Measurements from ENCODE around the gene TSPAN5. TPM values are rescaled to one million over a fixed set of nuclear protein-coding genes. Genes with fewer than 3 reads are reported as not detected.

The TSPAN5 gene
- total RNA-seq, 2 experiments from 2014 or later: 1.8 to 2.8 TPM

DNA sequence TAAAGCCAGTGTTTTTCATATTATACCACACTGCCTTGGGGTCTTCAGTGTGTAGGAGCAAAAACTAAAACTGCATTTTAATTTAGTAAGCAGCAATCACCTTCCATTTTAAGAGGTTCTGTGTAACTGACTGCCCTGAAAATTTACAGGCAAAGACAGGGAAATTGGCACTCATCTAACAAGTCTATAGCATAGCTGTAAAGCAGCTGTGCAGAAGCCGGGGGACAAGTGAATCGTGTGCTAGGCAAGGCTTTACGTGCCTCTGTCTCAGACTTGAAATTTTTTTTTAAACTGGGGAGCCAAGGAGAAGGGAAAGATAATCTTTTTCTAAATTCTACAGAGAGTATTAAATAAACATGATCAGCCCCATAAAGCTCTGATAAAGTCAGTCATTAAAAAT lies 39.7 kb downstream of the TSPAN5 start:
- TF ChIP-seq, protein P1, sequence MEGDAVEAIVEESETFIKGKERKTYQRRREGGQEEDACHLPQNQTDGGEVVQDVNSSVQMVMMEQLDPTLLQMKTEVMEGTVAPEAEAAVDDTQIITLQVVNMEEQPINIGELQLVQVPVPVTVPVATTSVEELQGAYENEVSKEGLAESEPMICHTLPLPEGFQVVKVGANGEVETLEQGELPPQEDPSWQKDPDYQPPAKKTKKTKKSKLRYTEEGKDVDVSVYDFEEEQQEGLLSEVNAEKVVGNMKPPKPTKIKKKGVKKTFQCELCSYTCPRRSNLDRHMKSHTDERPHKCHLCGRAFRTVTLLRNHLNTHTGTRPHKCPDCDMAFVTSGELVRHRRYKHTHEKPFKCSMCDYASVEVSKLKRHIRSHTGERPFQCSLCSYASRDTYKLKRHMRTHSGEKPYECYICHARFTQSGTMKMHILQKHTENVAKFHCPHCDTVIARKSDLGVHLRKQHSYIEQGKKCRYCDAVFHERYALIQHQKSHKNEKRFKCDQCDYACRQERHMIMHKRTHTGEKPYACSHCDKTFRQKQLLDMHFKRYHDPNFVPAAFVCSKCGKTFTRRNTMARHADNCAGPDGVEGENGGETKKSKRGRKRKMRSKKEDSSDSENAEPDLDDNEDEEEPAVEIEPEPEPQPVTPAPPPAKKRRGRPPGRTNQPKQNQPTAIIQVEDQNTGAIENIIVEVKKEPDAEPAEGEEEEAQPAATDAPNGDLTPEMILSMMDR (IDR thresholded peaks at IDR 0.05): no peak
- Mint-ChIP-seq H3K9me3 (no peaks in the 10 kb centered on the region), H3K27me3 (no peaks in the 10 kb centered on the region), H3K36me3 (ENCODE audit: low read depth) (no peaks in the 10 kb centered on the region), H3K27ac (no peak overlapping the region), H3K4me3 (no peak overlapping the region), H3K4me1 (ENCODE audit: low read depth) (peaks cover 36% of the 10 kb centered on the region)
- CTCF ChIA-PET: no interaction called here
- no peaks in the 10 kb centered on the region for H3K9me3 ChIP-seq (ENCODE audit: control insufficient read depth in 1 of 2, insufficient read depth in 1 of 2, low read length in 2 of 2)
- DNase-seq (no peak), ATAC-seq (ENCODE audit: poor library complexity) (no peak)
- intact Hi-C loops (cut with DNase I, micrococcal nuclease): no loop called here
- POLR2A ChIA-PET: no interaction called here
- no peak overlapping the region for H3K27ac ChIP-seq (ENCODE audit: low read depth in 1 of 2, low read length in 2 of 2)
- no peaks in the 10 kb centered on the region for H3K4me1 ChIP-seq (ENCODE audit: insufficient read depth, low read length)
- H3K4me3 ChIP-seq (ENCODE audit: low read length): no peak overlapping the region
- no peaks in the 10 kb centered on the region for H3K36me3 ChIP-seq (ENCODE audit: insufficient read depth, low read length)
- H3K27me3 ChIP-seq (ENCODE audit: control insufficient read depth in 1 of 2, insufficient read depth in 2 of 2, low read length in 2 of 2): no peaks in the 10 kb centered on the region

DNA sequence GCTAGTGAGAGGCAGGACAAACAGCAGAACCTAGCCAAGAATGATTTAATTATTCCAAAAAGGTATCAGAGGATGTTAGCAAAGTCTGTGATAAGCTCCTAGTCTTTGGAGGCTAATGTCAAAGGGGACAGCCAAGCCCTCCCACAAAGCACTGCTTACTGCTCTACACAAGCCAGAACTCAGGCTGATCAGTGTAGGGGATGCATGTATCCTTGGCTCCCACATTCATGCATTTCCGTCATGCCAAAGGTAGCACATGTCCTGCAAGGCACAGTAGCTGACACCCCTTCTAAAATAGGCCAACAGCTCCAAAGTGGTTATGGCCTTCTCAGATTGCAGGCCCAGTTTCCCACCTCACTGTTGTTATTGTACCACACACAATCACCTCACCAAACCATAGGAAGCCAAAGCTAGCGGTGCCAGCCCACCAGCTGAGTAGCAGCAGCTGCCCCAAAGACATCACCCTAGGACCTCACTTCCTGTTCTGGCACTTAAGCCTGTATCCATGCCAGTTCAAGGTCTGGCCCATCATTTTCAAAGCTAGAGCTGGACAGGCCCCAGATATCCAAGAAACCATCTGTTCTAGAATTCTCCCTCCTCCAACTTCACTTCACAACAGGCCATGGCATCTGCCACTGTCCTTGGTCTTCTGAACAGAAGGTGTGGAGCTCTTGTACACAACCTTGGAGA lies 40.9 kb downstream of the TSPAN5 start:
- Mint-ChIP-seq H3K4me3 (no peak overlapping the region), H3K27ac (no peak overlapping the region)

DNA sequence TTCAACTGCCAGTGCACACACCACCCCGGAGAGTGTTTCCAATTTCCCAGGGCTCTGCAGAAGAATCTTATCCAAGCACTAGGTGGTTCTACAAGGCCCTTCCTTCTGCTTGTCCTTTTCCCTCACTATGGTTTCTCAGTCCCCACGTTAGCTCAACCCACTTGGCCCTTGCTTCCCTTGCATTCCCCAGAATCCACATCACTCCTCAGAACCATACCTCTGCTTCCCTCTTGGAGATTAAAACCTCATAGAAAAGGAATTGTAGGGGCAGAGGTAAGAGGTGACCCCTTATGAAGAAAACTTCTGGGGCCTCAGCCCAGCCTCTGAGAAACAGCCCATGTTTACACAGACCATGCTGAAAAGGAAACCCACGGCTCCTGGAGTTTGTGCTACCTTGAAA lies 42.4 kb downstream of the TSPAN5 start:
- intact Hi-C loops (cut with DNase I, micrococcal nuclease): no loop called here
- no peak overlapping the region for H3K4me3 ChIP-seq (ENCODE audit: low read length)
- Mint-ChIP-seq H3K36me3 (ENCODE audit: low read depth) (no peaks in the 10 kb centered on the region), H3K9me3 (no peaks in the 10 kb centered on the region), H3K27me3 (no peaks in the 10 kb centered on the region), H3K4me1 (ENCODE audit: low read depth) (peaks cover 51% of the 10 kb centered on the region), H3K27ac (no peak overlapping the region), H3K4me3 (no peak overlapping the region)
- CTCF ChIA-PET: no interaction called here
- TF ChIP-seq, protein P1 (IDR thresholded peaks at IDR 0.05): no peak
- POLR2A ChIA-PET: no interaction called here
- H3K36me3 ChIP-seq (ENCODE audit: insufficient read depth, low read length): no peaks in the 10 kb centered on the region
- H3K4me1 ChIP-seq (ENCODE audit: insufficient read depth, low read length): peaks cover 6% of the 10 kb centered on the region
- no peak for DNase-seq
- no peak overlapping the region for H3K27ac ChIP-seq (ENCODE audit: low read depth in 1 of 2, low read length in 2 of 2)
- no peak for ATAC-seq (ENCODE audit: poor library complexity)
- H3K9me3 ChIP-seq (ENCODE audit: control insufficient read depth in 1 of 2, insufficient read depth in 1 of 2, low read length in 2 of 2): no peaks in the 10 kb centered on the region
- no peaks in the 10 kb centered on the region for H3K27me3 ChIP-seq (ENCODE audit: control insufficient read depth in 1 of 2, insufficient read depth in 2 of 2, low read length in 2 of 2)

More for the DNA sequence above, 40.9 kb downstream of the TSPAN5 start:
- TF ChIP-seq, protein P1 (IDR thresholded peaks at IDR 0.05): no peak
- intact Hi-C loops (cut with DNase I, micrococcal nuclease): no loop called here
- DNase-seq (no peak), ATAC-seq (ENCODE audit: poor library complexity) (no peak)
- no peaks in the 10 kb centered on the region for H3K36me3 ChIP-seq (ENCODE audit: insufficient read depth, low read length)
- ChIA-PET POLR2A (no interaction called here), CTCF (no interaction called here)
- no peaks in the 10 kb centered on the region for H3K36me3 Mint-ChIP-seq (ENCODE audit: low read depth)
- no peak overlapping the region for H3K4me3 ChIP-seq (ENCODE audit: low read length)
- peaks cover 39% of the 10 kb centered on the region for H3K4me1 Mint-ChIP-seq (ENCODE audit: low read depth)
- no peak overlapping the region for H3K27ac ChIP-seq (ENCODE audit: low read depth in 1 of 2, low read length in 2 of 2)
- H3K27me3 Mint-ChIP-seq: no peaks in the 10 kb centered on the region
- no peaks in the 10 kb centered on the region for H3K9me3 Mint-ChIP-seq
- no peaks in the 10 kb centered on the region for H3K9me3 ChIP-seq (ENCODE audit: control insufficient read depth in 1 of 2, insufficient read depth in 1 of 2, low read length in 2 of 2)
- no peaks in the 10 kb centered on the region for H3K27me3 ChIP-seq (ENCODE audit: control insufficient read depth in 1 of 2, insufficient read depth in 2 of 2, low read length in 2 of 2)
- peaks cover 4% of the 10 kb centered on the region for H3K4me1 ChIP-seq (ENCODE audit: insufficient read depth, low read length)
